ENCODE measurements around the gene SLC39A3.
A peak's percentile ranks its signal among the peaks of the same experiment; 100 is the strongest.

SLC39A3 gene

GRCh38 chr19:2744113-2744512 is 4.3 kb upstream of the SLC39A3 start:
- no peak for DNase-seq

GRCh38 chr19:2743099-2743498 is 3.3 kb upstream of the SLC39A3 start:
- DNase-seq = no peak

GRCh38 chr19:2740314-2740656 is 468 bp upstream of the SLC39A3 start:
- DNase-seq = no peak

- no peak for DNase-seq
Measured at GRCh38 chr19:2736550-2737190, 3.1 kb downstream of the SLC39A3 start.

- no peak for DNase-seq
Measured at GRCh38 chr19:2735374-2735773, 4.4 kb downstream of the SLC39A3 start.

- no peak for DNase-seq
Measured at GRCh38 chr19:2734589-2735288, 5.1 kb downstream of the SLC39A3 start.

GRCh38 chr19:2733930-2734588 is 5.8 kb downstream of the SLC39A3 start:
- DNase-seq = no peak

GRCh38 chr19:2732883-2733282 is 6.9 kb downstream of the SLC39A3 start:
- no peak for DNase-seq

GRCh38 chr19:2732157-2732725 is 7.6 kb downstream of the SLC39A3 start:
- no peak for DNase-seq

GRCh38 chr19:2731181-2731995 is 8.4 kb downstream of the SLC39A3 start:
- DNase-seq = no peak

- no peak for DNase-seq
Measured at GRCh38 chr19:2729943-2730818, 9.6 kb downstream of the SLC39A3 start.

GRCh38 chr19:2728783-2729387 is 10.9 kb downstream of the SLC39A3 start:
- peak; percentile 14 for DNase-seq

- DNase-seq = peak; percentile 17
Measured at GRCh38 chr19:2727640-2727944, 12.2 kb downstream of the SLC39A3 start.

- DNase-seq = peak; percentile 39
Measured at GRCh38 chr19:2726904-2727639, 12.7 kb downstream of the SLC39A3 start.

- DNase-seq = no peak
Measured at GRCh38 chr19:2726160-2726855, 13.5 kb downstream of the SLC39A3 start.

GRCh38 chr19:2724148-2724557 is 15.7 kb downstream of the SLC39A3 start:
- no peak for DNase-seq

GRCh38 chr19:2723747-2724146 is 16.1 kb downstream of the SLC39A3 start:
- no peak for DNase-seq

GRCh38 chr19:2723345-2723715 is 16.5 kb downstream of the SLC39A3 start:
- DNase-seq = no peak

- DNase-seq = peak; percentile 75
Measured at GRCh38 chr19:2722541-2723344, 17.1 kb downstream of the SLC39A3 start.

Measured in DMS53 (cell line).